Neural cell (in vitro differentiated cells): ENCODE data around the gene RPL10A. TPM values are rescaled to one million over a fixed set of nuclear protein-coding genes. Genes with fewer than 3 reads are reported as not detected.

Source experiments
- H2AFZ ChIP-seq: fragments of 200-600, 300-800 bp; sonication (generic), shearing (Covaris generic); 2 replicates; pipeline ENCODE4 v1.6.0; 2014; ENCODE audit warnings: low read depth, mild to moderate bottlenecking, antibody characterized with exemption, low read length, moderate library complexity
- H3F3A ChIP-seq: fragments of 200-600 bp; shearing (Covaris generic); 2 replicates; pipeline ENCODE4 v1.6.1; 2016; ENCODE audit warnings: mild to moderate bottlenecking, moderate library complexity, mixed read lengths, antibody characterized with exemption, low read length; ENCODE audit not compliant: insufficient read depth, poor library complexity, severe bottlenecking
- H3K27ac ChIP-seq: fragments of 200-600, 300-800 bp; sonication (generic), shearing (Covaris generic); 2 replicates; pipeline ENCODE4 v1.5.1; 2014; ENCODE audit warnings: mild to moderate bottlenecking, low read length, moderate library complexity
- H3K27me3 ChIP-seq: fragments of 300-800, 200-600 bp; sonication (generic), shearing (Covaris generic); 2 replicates; pipeline ENCODE4 v1.6.0; 2014; ENCODE audit warnings: mild to moderate bottlenecking, low read depth, low read length, moderate library complexity; ENCODE audit not compliant: insufficient read depth
- H3K36me3 ChIP-seq: fragments of 300-800, 200-600 bp; sonication (generic), shearing (Covaris generic); 2 replicates; pipeline ENCODE4 v1.5.1; 2014; ENCODE audit warnings: mild to moderate bottlenecking, antibody characterized with exemption, low read length, moderate library complexity; ENCODE audit not compliant: insufficient read depth
- H3K4me2 ChIP-seq: fragments of 300-800, 200-600 bp; sonication (generic), shearing (Covaris generic); 2 replicates; pipeline ENCODE4 v1.6.0; 2014; ENCODE audit warnings: mild to moderate bottlenecking, low read length
- H3K4me3 ChIP-seq: fragments of 300-800, 200-600 bp; sonication (generic), shearing (Covaris generic); 2 replicates; pipeline ENCODE4 v1.5.1; 2014; ENCODE audit warnings: mild to moderate bottlenecking, low read length, moderate library complexity
- H3K79me2 ChIP-seq: fragments of 200-600 bp; shearing (Covaris generic); replicated peaks from 2 replicates; pipeline ENCODE4 v1.6.0; 2014; ENCODE audit warnings: mild to moderate bottlenecking, low read length, moderate library complexity; ENCODE audit not compliant: insufficient read depth
- H3K9ac ChIP-seq: fragments of 300-800, 200-600 bp; sonication (generic), shearing (Covaris generic); 2 replicates; pipeline ENCODE4 v1.6.1; 2016; ENCODE audit warnings: mild to moderate bottlenecking, low read length, mixed read lengths
- H3K9me2 ChIP-seq: fragments of 200-600 bp; shearing (Covaris generic); 2 replicates; pipeline ENCODE4 v1.6.1; 2016; ENCODE audit warnings: mild to moderate bottlenecking, low read length, mixed read lengths; ENCODE audit not compliant: insufficient read depth
- H3K9me3 ChIP-seq: fragments of 200-600, 300-800 bp; sonication (generic), shearing (Covaris generic); 2 replicates; pipeline ENCODE4 v1.6.1; 2016; ENCODE audit warnings: mild to moderate bottlenecking, mixed run types, low read length, moderate library complexity, mixed read lengths
- H4K20me1 ChIP-seq: fragments of 200-600 bp; shearing (Covaris generic); 2 replicates; pipeline ENCODE4 v1.6.1; 2016; ENCODE audit warnings: mild to moderate bottlenecking, mixed run types; ENCODE audit not compliant: insufficient read depth
- CTCF ChIP-seq: fragments of 450-650 bp; IDR thresholded peaks from 2 replicates; pipeline ENCODE4 v1.5.1; 2014; ENCODE audit warnings: antibody characterized with exemption, mild to moderate bottlenecking, moderate library complexity; ENCODE audit not compliant: poor library complexity, severe bottlenecking
- EP300 ChIP-seq: fragments of 450-650 bp; conservative IDR thresholded peaks from 2 replicates; pipeline ENCODE4 v1.6.1; 2014; ENCODE audit warnings: antibody characterized with exemption, mild to moderate bottlenecking, moderate library complexity; ENCODE audit not compliant: poor library complexity, severe bottlenecking
- EZH2 ChIP-seq: fragments of 200-600, 300-800 bp; shearing (Covaris generic), sonication (generic); IDR thresholded peaks from 2 replicates; pipeline ENCODE4 v1.6.1; 2014; ENCODE audit warnings: antibody characterized with exemption, low read length, borderline replicate concordance, mild to moderate bottlenecking; ENCODE audit not compliant: insufficient read depth, poor library complexity, severe bottlenecking
- MXI1 ChIP-seq: fragments of 450-650 bp; conservative IDR thresholded peaks from 2 replicates; pipeline ENCODE4 v1.6.1; 2014; ENCODE audit warnings: antibody characterized with exemption, mild to moderate bottlenecking; ENCODE audit not compliant: poor library complexity, severe bottlenecking
- POLR2AphosphoS5 ChIP-seq: IDR thresholded peaks from 2 replicates; pipeline ENCODE4 v1.6.1; 2012
- RAD21 ChIP-seq: fragments of 450-650 bp; conservative IDR thresholded peaks from 2 replicates; pipeline ENCODE4 v1.6.1; 2014; ENCODE audit warnings: antibody characterized with exemption, mild to moderate bottlenecking, moderate library complexity
- REST ChIP-seq: IDR thresholded peaks from 2 replicates; pipeline ENCODE4 v1.6.1; 2012; ENCODE audit warnings: borderline replicate concordance
- SMC3 ChIP-seq: fragments of 450-650 bp; conservative IDR thresholded peaks from 2 replicates; pipeline ENCODE4 v1.6.1; 2014; ENCODE audit warnings: antibody characterized with exemption, mild to moderate bottlenecking, moderate library complexity; ENCODE audit not compliant: poor library complexity
- TAF1 ChIP-seq: IDR thresholded peaks from 2 replicates; pipeline ENCODE4 v1.6.1; 2012; ENCODE audit warnings: low read depth
- polyA plus RNA-seq: library from polyadenylated mRNA; depleted of rRNA; stranded (reverse); fragments of >200 nt; gene quantifications from 2 replicates; pipeline ENCODE4 v1.2.3, GENCODE V29; 2014

Gene RPL10A
- polyA plus RNA-seq, 1 donor from 2014 or later: 1,049 TPM

- no peak overlapping the region for H3K27ac ChIP-seq
- H3K36me3 ChIP-seq: no peaks in the 10 kb centered on the region
- no peaks in the 10 kb centered on the region for H3K9me3 ChIP-seq
- H3K9me2 ChIP-seq: no peaks in the 10 kb centered on the region
- H3K4me2 ChIP-seq: no peak overlapping the region
- H2AFZ ChIP-seq: no peak overlapping the region
- no peak overlapping the region for H3K9ac ChIP-seq
- peaks cover 7% of the 10 kb centered on the region for H3K27me3 ChIP-seq
- no peak for TF ChIP-seq MXI1
- TF ChIP-seq CTCF: no peak
- no peak for TF ChIP-seq RAD21
- H3F3A ChIP-seq: no peaks in the 10 kb centered on the region
- H4K20me1 ChIP-seq: no peaks in the 10 kb centered on the region
- no peak overlapping the region for H3K4me3 ChIP-seq
- H3K79me2 ChIP-seq: no peaks in the 10 kb centered on the region
Observed at GRCh38 chr6:35503534-35503933, 35.3 kb downstream of the RPL10A start.

GRCh38 chr6:35505999-35506412 lies 37.8 kb downstream of the RPL10A start:
- Histone ChIP-seq H3K9me3 (no peaks in the 10 kb centered on the region), H3K4me3 (no peak overlapping the region), H2AFZ (no peak overlapping the region), H3F3A (no peaks in the 10 kb centered on the region), H3K27me3 (no peaks in the 10 kb centered on the region), H4K20me1 (no peaks in the 10 kb centered on the region), H3K9ac (no peak overlapping the region), H3K9me2 (no peaks in the 10 kb centered on the region), H3K36me3 (no peaks in the 10 kb centered on the region), H3K79me2 (no peaks in the 10 kb centered on the region), H3K4me2 (no peak overlapping the region), H3K27ac (no peak overlapping the region)
- TF ChIP-seq POLR2AphosphoS5 (no peak), TAF1 (no peak), EZH2 (no peak), REST (no peak), EP300 (no peak), RAD21 (no peak), SMC3 (no peak), CTCF (no peak), MXI1 (no peak)
